HT-29 (cell line): ENCODE measurements around the gene POLD1. TPM values are rescaled to one million over a fixed set of nuclear protein-coding genes. Genes with fewer than 3 reads are reported as not detected.
"Not testable (repeated sequence)": the region's sequence is repeated elsewhere in the genome, so short reads cannot be mapped to it uniquely, and the experiment has no call there.

ENCODE experiments used
- DNase-seq: peaks from one replicate; pipeline ENCODE4 v3.0.0-alpha.2; 2015; ENCODE audit warnings: low spot score
- total RNA-seq: library from RNA; depleted of rRNA; stranded (reverse); fragments of >200 nt; shearing (Covaris generic); gene quantifications from 2 replicates; pipeline ENCODE4 v1.2.3, GENCODE V29; 2014; rRNA removed

The POLD1 gene
- total RNA-seq, result 256 and 257 TPM in 2 replicates

DNA sequence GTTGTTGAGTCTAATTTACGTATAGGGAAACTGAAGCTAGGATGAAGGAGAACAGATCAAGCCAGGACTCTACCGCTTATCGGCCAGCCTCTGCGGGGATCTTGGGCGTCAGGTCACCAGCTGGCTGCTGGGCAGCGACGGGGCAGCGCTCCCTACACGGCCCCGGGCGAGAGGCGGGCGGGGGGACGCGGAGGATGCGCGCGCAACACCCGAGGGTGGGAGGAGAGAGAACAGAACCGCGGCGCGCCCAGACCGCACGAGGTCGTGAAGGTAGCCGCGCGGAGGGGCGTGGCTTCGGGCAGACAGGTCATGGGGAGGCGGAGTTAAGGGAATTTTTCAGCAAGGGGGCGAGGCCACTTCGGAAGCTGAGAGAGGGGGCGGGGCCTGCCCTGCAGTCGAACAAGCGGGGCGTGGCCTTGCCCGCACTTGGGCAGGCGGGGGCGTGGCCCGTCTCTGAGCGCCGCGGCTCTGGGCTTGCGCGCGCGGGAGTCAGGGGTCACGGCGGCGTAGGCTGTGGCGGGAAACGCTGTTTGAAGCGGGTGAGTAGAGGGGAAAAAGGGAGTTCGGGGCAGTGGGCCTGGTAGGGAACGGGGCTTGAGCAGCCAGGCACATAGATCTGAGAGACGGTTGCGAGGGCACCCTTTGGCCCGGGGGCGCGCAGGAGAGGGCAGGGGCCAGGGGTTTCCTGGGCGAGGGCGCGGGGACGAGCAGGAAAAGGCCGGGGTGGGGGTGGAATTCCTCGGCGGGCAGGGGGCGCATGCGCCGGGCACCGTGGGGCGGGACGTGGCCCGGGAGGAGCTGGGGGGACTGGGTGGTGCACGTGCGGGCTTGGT, at the start of gene POLD1:
POLD1 (plus strand) TSS at position 496 of the 833 bp plus-strand sequence. CDS start 14,505 bp downstream, outside the sequence.
- peak; percentile 100 for DNase-seq

GRCh38 chr19:50334741-50335421, 49.3 kb upstream of the POLD1 start:
- no peak for DNase-seq

DNA sequence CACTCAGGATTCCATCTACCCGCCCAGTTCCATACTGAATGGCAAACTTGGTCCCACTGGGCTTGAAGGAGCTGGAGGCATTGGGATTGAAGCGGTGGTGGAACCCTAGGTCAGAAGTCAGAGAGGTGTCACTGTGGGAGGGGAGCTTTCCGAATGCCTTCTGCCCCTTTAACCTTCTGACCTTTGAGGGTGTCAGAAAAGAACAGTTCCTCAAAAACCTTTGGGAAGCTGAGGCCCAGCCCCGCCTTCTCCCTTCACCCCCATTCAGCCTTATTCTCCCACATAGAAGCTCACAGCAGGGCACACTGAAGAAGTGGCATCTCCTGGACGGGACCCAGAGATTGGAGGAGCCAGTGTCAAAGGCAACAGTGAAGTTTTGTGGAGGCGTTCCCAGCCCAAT, 47.1 kb upstream of the POLD1 start:
- not testable (repeated sequence) for DNase-seq

DNA sequence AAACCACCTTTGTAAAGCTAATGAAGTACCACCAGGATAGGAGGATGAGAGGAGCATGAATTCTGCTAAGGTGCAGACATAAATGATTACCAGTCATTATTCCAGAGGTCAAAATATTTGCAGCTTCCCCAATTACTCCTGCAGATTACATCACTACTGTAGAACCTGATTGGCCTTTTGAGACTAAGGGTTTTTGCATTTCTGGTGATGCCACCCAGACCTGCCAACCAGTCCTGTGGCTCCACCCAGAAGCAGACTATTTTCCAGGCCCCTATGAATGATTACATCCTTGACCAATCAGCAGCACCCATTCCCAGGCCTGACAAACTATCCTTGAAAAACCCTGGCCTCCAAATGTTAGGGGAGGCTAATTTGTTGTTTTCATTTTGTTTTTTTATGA, 43.8 kb upstream of the POLD1 start:
- DNase-seq, result no peak

DNA sequence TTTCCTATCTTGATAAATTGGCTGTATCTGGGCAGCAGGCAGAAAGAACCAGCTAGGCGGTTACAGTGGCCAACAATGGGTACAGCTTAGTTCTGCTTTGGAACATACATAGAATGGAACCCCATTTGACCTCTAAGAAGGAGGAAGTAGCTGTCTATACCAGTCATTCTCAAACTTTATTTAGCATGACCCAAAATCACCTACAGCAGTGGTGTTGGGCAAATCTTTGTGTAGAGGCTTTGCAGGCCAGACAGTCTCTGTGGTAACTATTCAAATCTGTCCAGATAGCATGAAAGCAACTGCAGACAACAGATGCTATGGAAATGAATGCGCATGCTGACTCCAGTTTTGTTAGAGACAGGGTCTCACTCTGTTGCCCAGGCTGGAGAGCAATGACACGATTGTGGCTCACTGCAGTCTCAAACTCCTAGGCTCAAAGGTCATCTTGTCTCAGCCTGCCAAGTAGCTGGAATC, 43.0 kb upstream of the POLD1 start:
- DNase-seq, result no peak

- DNase-seq, result no peak
Observed at GRCh38 chr19:50344661-50345318, 39.4 kb upstream of the POLD1 start.

DNA sequence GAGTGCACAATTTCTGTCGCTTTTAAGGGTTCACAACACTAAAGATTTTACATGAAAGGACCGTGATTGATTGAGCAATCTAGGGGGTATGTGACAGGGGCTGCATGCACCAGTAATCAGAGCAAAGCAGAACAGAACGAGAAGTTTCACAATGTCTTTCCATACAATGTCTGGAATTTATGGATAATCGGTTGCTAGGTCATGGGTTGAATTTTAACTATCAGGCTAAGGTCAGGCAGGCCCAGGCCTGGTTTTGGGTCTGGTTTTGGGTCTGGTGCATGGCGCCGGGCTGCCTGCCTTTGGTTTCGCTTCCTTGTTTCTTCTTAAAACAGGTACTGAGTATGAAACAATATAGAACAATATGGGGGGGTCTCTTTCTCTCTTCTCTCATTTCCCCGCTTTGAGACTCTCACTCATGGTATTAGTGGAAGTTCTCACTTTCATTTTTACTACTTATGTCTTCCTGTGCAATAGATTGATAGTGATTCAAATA, 37.0 kb upstream of the POLD1 start:
- DNase-seq, result not testable (repeated sequence)

GRCh38 chr19:50349277-50350057, 34.7 kb upstream of the POLD1 start:
- DNase-seq, result peak; percentile 30

GRCh38 chr19:50352242-50352641, 31.9 kb upstream of the POLD1 start:
- no peak for DNase-seq

DNA sequence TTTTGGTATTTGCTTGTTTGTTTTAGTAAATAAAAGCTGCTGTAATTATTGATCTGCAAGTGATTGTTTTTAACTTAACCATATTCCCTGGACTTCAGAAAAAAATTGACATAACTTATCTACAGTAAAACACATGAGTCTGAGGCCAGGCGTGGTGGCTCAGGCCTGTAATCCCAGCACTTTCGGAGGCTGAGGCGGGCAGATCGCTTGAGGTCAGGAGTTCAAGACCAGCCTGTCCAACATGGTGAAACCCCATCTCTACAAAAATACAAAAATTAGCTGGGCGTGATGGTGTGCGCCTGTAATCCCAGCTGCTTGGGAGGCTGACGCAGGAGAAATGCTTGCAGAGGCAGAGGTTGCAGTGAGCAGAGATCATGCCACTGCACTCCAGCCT, 30.7 kb upstream of the POLD1 start:
- DNase-seq, result not testable (repeated sequence)

DNA sequence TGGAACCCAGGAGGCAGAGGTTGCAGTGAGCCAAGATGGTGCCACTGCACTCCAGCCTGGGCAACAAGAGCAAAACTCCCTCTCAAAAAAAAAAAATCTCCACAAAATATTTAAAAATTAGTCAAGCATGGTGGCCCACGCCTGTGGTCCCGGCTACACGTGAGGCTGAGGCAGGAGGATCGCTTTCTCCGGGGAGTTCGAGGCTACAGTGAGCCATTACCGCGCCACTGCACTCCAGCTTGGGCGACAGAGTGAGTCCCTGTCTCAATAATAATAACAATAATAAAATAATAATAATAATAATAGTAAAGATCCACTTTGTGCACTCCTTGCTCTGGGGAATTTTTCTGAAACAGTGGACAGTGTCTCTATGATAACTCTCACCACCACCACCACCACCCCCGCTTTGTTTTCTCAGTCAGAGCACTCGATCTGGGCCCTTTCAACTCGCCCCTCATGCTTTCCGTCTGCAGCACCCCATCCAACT, 27.4 kb upstream of the POLD1 start:
- DNase-seq, result no peak

DNA sequence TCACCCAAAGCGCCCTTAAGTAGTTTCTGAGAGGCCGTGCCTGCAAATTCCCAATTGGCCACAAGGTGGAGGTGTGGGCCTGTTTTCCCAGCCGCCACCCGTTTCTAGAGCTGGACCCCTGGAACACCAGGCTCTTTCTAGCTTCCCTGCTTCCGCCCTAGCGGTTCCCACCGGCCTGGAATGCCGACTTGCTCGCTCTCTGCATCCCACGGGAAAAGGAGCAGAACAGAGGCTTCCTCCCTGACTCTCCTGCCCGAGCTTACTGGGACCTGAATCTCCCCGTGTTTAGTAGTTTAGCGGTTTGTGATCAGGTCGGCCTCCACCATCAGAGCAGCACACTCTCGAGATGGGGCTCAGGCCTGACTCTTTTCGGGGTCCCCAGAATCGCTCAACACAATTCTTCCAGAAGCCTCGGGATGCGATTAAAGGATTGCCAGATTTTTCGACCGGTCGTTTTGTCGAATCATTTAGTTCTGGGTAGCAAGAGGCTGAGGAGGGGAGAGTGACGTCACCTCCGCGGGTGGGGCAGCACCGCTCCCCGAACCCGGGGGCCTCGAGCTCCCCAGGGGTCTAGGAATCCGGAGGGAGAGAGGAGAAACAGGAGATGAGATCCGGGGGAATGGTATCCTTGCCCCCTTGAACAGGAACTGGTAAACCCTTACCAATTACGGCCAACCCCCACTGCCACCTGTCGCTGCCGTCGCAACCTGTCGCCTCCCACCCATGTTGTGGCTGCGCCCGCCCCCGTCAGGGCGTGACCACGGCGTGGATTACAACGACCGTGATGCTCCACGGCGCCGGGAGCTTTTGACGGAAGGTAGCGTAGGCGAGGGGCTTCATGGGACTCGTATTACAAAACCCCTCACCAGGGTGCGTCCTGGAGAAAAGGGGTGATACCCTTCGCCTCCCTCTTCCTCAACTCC, 26.7 kb upstream of the POLD1 start:
- DNase-seq, result peak; percentile 95

DNA sequence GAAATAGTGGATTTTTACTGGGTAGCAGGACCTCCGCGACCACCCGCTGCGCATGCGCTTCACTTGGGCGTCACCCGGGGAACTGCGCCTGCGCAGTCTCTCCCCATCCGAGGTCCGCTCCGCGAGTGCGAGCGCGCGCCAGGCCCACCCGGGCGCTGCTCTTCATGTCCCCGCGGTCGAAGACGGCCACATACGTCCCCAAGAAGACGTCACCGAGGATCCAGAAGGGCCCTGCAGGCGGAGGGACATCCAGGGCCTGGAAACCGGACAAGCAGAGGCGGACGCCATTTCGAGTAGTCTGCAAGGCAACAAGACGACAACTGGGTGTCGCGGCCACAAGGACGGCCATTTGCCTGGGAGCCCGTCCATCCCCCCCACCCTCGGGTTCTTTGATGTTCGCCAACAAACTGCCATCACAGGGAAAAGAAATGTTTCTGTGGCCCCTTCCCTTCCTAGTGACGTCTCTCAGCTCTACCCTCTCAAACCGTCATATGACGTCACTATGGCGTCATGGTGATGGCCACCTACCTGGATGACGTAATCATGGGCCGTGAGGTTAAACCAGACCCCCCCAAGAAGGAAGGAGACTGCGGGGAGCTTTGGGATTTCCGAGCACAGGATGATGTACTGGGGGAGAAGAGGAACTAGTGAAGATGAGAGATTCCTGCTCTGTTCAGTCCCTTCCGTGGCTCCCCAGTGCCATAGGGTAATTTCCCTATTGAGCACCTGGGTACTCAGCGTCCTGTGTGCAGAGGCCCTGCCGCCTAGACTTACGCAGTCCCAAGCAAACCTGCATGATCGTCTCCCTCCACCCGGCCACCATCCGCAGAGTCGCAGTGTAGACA, 25.4 kb upstream of the POLD1 start:
- DNase-seq, result no peak

GRCh38 chr19:50359328-50359818, 24.8 kb upstream of the POLD1 start:
- no peak for DNase-seq

- DNase-seq, result peak; percentile 37
Observed at GRCh38 chr19:50361290-50362029, 22.7 kb upstream of the POLD1 start.

- DNase-seq, result no peak
Observed at GRCh38 chr19:50362030-50362412, 22.1 kb upstream of the POLD1 start.

DNA sequence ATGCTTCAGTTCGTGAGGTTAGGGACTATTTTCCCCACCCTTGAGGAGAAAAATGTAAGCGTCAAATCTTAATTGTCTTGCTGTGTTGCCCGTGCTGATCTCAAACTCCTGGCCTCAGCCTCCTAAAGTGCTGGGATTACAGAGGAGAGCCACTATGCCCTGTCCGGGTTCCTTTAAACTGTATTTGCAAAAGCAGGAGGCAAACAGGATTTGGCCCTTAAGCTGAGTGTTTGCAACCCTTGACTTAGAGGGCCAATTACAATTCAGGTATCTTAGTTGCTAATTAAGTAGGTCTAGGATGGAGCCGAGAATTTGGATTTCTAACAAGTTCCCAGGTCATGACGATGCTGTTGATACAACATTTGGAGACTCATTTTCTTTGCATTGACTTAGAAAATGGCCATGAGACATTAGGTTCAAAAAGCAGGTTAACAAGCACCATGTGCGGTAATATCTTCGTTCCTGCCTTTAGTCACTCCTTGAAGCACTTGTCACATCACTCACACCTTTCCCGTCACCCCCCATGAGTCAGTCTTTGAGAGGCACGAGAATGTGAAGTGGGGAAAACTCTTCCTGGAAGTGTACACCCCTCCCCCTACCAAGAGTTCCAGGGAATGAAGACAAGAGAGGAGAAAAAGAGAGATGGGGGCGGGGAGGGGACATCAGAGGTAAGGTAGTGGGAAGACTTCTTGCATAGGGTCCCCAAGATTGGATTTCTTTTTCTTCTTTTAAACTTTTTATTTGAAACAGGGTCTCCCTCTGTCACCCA, 21.3 kb upstream of the POLD1 start:
- DNase-seq, result no peak
